Measurements from ENCODE around the gene TEAD1.
A peak's percentile ranks its signal among the peaks of the same experiment; 100 is the strongest.

- TF ChIP-seq CTCF (IDR thresholded peaks at IDR 0.05) (no peak), POLR2A (IDR thresholded peaks at IDR 0.05) (peak in 1 of 2 donors; percentile 72)
Measured at GRCh38 chr11:12674936-12675696, 895 bp downstream of the TEAD1 start.
